Kidney epithelial cell (primary cell): ENCODE measurements around the gene GNG12. TPM values are rescaled to one million over a fixed set of nuclear protein-coding genes. Genes with fewer than 3 reads are reported as not detected.

Experiments
- DNase-seq: peaks from one replicate; pipeline ENCODE4 v3.0.0-alpha.2; 2010; ENCODE audit warnings: low read depth
- H3K27me3 ChIP-seq: 2 replicates; pipeline ENCODE4 v1.6.0; 2011; ENCODE audit warnings: low read length; ENCODE audit not compliant: control insufficient read depth, insufficient read depth
- H3K36me3 ChIP-seq: 2 replicates; pipeline ENCODE4 v1.5.1; 2011; ENCODE audit warnings: low read length; ENCODE audit not compliant: control insufficient read depth, insufficient read depth
- H3K4me3 ChIP-seq: 2 replicates; pipeline ENCODE4 v1.5.1; 2011; ENCODE audit warnings: low read depth, mild to moderate bottlenecking, control low read depth, low read length
- CTCF ChIP-seq: IDR thresholded peaks from 2 replicates; pipeline ENCODE4 v1.5.1; 2011; ENCODE audit warnings: mild to moderate bottlenecking, moderate library complexity, low read length, control low read depth, inconsistent platforms; ENCODE audit not compliant: insufficient read depth, poor library complexity, severe bottlenecking
- total RNA-seq: library from RNA; depleted of rRNA; stranded (reverse); fragments of >200 nt; gene quantifications from 2 replicates; pipeline ENCODE4 v1.2.3, GENCODE V29; 2015

GNG12 gene
- total RNA-seq, 1 donor from 2014 or later = 85.7 TPM

DNA sequence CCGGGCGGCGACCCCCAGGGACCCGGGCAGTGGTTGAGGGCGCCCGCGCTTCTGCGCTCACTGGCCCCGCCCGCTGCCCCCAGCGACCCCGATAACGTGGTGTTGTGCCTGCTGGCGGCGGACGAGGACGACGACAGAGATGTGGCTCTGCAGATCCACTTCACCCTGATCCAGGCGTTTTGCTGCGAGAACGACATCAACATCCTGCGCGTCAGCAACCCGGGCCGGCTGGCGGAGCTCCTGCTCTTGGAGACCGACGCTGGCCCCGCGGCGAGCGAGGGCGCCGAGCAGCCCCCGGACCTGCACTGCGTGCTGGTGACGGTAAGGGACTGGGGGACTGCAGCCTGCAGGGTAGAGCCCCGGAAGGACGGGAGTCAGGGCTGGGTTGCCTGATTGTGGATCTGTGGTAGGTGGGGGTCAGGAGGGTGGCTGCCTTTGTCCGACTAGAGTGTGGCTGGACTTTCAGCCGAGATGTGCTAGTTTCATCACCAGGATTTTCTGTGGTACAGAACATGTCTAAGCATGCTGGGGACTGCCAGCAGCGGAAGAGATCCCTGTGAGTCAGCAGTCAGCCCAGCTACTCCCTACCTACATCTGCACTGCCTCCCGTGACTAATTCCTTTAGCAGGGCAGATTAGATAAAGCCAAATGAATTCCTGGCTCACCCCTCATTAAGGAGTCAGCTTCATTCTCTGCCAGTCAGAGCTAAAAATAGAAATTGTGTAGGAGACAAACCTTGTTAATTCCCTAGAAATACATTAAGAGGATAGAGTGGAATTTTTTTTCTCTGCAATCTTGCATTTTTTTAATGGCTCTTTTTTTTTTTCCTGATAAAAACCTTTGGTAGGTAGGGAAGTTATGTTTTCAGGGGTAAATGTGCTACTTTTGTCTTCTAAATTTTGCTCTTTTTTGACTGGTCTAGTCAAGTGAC lies 146.7 kb downstream of the GNG12 start:
- H3K36me3 ChIP-seq = peaks cover 1% of the 10 kb centered on the region
- TF ChIP-seq CTCF = no peak
- DNase-seq = peak; percentile 97
- H3K4me3 ChIP-seq = peak overlapping the region; percentile 86
- H3K27me3 ChIP-seq = no peaks in the 10 kb centered on the region

- peak overlapping the region; percentile 86 for H3K4me3 ChIP-seq
- H3K27me3 ChIP-seq = no peaks in the 10 kb centered on the region
- TF ChIP-seq CTCF = no peak
- no peak for DNase-seq
- H3K36me3 ChIP-seq = peaks cover 1% of the 10 kb centered on the region
These were observed 147.6 kb downstream of the GNG12 start for GRCh38 chr1:67685558-67686266.

- Histone ChIP-seq H3K4me3 (peak within 1 kb of the TSS; percentile 86), H3K27me3 (no peaks in the 10 kb centered on the region), H3K36me3 (peaks cover 1% of the 10 kb centered on the region)
- peak; percentile 99 for DNase-seq
- TF ChIP-seq CTCF = no peak
These were observed 148.2 kb downstream of the GNG12 start, which contains the start of gene GADD45A for GRCh38 chr1:67685067-67685557. Gene GADD45A (plus strand): TSS chr1:67685201. CDS start chr1:67685495, 294 bp downstream.

DNA sequence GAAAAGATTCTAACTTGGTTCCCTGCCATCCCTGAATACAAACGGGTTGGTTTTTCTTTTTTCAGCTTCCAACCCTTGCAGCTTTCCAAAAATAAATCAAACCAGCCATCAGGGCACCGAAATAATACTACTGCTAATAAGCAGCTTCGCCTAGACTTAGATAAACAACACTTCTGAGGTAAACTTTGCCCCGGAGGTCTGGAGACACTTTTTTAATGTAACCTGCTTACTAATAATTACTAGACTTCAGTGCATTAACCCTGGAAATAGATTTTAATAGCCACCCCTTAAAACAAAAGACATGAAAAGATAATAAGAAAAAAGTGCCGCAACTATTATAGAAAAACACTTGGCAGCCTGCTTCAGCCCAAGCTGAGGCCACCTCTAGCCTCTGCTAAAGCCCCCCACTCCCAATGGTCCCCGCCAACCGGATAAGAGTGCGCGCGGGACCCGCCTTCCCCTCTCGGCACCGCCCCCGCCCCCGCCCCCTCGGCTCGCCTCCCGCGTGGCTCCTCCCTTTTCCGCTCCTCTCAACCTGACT lies 148.7 kb downstream of the GNG12 start:
- H3K36me3 ChIP-seq = peaks cover 1% of the 10 kb centered on the region
- DNase-seq = no peak
- H3K27me3 ChIP-seq = no peaks in the 10 kb centered on the region
- peak overlapping the region; percentile 32 for H3K4me3 ChIP-seq
- TF ChIP-seq CTCF = no peak

DNA sequence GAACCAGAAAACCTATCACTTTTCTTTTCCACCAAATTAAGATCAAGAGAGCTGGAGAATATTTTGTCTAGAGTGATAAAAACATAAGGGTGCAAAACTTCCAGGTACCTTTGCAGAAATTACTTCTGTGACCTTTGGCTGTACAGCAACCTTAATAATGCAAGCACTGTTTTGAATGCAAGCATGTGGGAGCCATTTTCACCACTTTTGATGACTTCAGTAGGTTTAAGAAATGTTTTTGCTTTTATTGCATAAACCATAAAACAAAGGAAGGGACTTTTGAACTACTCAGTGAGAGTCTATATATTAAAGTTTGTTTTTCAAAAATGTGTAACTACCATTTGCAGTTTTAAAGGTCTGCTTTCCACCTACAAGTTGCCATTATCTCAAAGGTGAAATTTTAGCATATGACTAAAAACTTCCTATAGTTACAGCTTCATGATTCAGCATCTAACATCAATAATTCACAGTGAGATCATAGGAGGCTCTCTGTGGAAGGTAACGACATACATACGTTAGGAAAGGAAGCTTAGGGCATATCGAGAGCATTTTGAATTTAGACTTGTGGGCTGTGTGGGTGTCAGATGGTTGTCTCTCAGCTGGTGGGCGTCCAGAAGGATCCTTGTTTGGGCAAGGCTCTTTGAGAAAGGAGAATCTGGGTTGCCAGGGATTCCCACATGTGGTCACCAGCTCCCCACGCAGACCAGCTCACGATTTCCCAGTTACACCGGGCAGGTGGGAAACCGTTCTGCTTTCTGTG lies 149.3 kb downstream of the GNG12 start:
- H3K27me3 ChIP-seq = no peaks in the 10 kb centered on the region
- H3K4me3 ChIP-seq = peak overlapping the region; percentile 32
- no peak for DNase-seq
- TF ChIP-seq CTCF = no peak
- peaks cover 1% of the 10 kb centered on the region for H3K36me3 ChIP-seq
